Small intestine (tissue), 7 donors: ENCODE data around the gene MMD2. TPM values are rescaled to one million over a fixed set of nuclear protein-coding genes. Genes with fewer than 3 reads are reported as not detected.

Source experiments
- DNase-seq, 2 donors: peaks; one replicate each; pipeline versions ENCODE4 v3.0.0 to v3.0.0-alpha.2; 2013
- FAIRE-seq: peaks from 2 replicates; lab custom pipeline; 2012; peaks lifted over from hg19 to GRCh38; lab: Jason Lieb, UNC
- H3K27ac ChIP-seq, 3 donors: one replicate each; pipeline ENCODE4 v1.5.1; 2013; ENCODE audit warnings: low read length in 2 of 3, mild to moderate bottlenecking in 2 of 3, control low read depth in 1 of 3, inconsistent platforms in 1 of 3, low read depth in 1 of 3, moderate library complexity in 1 of 3
- H3K27me3 ChIP-seq, 3 donors: one replicate each; pipeline ENCODE4 v1.6.1; 2013; ENCODE audit warnings: low read length in 3 of 3, inconsistent platforms in 1 of 3; ENCODE audit not compliant: control insufficient read depth in 3 of 3, insufficient read depth in 3 of 3
- H3K36me3 ChIP-seq, 3 donors: one replicate each; pipeline ENCODE4 v1.6.1; 2013; ENCODE audit warnings: low read length in 3 of 3, inconsistent platforms in 1 of 3, low read depth in 1 of 3, mild to moderate bottlenecking in 1 of 3, moderate library complexity in 1 of 3; ENCODE audit not compliant: control insufficient read depth in 3 of 3, insufficient read depth in 2 of 3
- H3K4me1 ChIP-seq, 3 donors: one replicate each; pipeline ENCODE4 v1.6.1; 2013; ENCODE audit warnings: low read length in 2 of 3, inconsistent platforms in 1 of 3, low read depth in 1 of 3, mild to moderate bottlenecking in 1 of 3, moderate library complexity in 1 of 3; ENCODE audit not compliant: control insufficient read depth in 3 of 3, insufficient read depth in 2 of 3
- H3K4me3 ChIP-seq, 3 donors: one replicate each; pipeline ENCODE4 v1.5.1; 2013; ENCODE audit warnings: low read length in 3 of 3, control low read depth in 1 of 3, inconsistent platforms in 1 of 3, low read depth in 1 of 3, mild to moderate bottlenecking in 1 of 3, moderate library complexity in 1 of 3
- H3K9me3 ChIP-seq, 2 donors: one replicate each; pipeline ENCODE4 v1.6.1; 2013; ENCODE audit warnings: low read depth in 1 of 2, low read length in 1 of 2; ENCODE audit not compliant: control insufficient read depth in 2 of 2, insufficient read depth in 1 of 2
- WGBS, 3 donors: extraction: QIAGEN DNeasy Blood & Tissue Kit; methylation state at CpG; one replicate each; pipeline ENCODE4 v1.1.7; 2013; 5-methylcytosine and 5-hydroxymethylcytosine counted together
- polyA plus RNA-seq, 4 donors: library from polyadenylated mRNA; stranded (reverse) in 3 of 4; unstranded in 1 of 4; fragments of 200-250 nt in 3 of 4; fragments of 120-200 nt in 1 of 4; gene quantifications; one replicate each; pipeline versions ENCODE4 v1.2.1 to v1.2.3, GENCODE V29; 2013
- donor health status: healthy with polysubstance abuse.
- donor health status: control.
- donor health status: control.
- donor health status: Bipolar disorder and iron deficiency.
- donor health status: healthy.

Gene MMD2
- polyA plus RNA-seq, 4 donors = 0.12 TPM; not detected in 3

DNA sequence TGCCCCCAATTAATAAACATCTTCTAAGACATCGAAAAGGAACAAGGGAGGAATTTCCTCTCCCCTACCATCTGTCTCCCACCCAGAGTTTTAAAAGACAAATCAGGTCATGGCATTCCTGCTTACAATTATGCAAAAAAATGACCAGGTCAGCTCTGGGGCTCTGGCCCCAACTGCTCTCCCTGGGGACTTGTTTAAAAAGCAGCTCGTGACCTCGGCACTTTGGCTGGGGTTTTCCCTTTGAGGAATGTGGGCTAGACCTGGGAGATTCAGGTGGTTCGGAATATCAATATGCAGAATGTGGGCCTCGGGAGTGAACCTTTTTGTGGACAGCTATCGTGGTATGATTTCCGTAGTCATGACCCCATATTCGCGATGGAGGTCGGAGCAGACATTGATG is 74.8 kb downstream of the MMD2 start:
- 73 to 81% (median 81%) methylated on average over 10 of the region's 10 CpGs for WGBS, 3 donors
- H3K9me3 ChIP-seq = peaks cover 0 to 4% of the 10 kb centered on the region in 2 donors
- H3K27ac ChIP-seq = no peak overlapping the region
- DNase-seq (no peak), FAIRE-seq (no peak)
- peaks cover 8 to 22% (median 9%) of the 10 kb centered on the region in 3 donors for H3K27me3 ChIP-seq
- no peaks in the 10 kb centered on the region for H3K36me3 ChIP-seq
- peaks cover 0 to 6% (median 0%) of the 10 kb centered on the region in 3 donors for H3K4me1 ChIP-seq
- no peak overlapping the region for H3K4me3 ChIP-seq

DNA sequence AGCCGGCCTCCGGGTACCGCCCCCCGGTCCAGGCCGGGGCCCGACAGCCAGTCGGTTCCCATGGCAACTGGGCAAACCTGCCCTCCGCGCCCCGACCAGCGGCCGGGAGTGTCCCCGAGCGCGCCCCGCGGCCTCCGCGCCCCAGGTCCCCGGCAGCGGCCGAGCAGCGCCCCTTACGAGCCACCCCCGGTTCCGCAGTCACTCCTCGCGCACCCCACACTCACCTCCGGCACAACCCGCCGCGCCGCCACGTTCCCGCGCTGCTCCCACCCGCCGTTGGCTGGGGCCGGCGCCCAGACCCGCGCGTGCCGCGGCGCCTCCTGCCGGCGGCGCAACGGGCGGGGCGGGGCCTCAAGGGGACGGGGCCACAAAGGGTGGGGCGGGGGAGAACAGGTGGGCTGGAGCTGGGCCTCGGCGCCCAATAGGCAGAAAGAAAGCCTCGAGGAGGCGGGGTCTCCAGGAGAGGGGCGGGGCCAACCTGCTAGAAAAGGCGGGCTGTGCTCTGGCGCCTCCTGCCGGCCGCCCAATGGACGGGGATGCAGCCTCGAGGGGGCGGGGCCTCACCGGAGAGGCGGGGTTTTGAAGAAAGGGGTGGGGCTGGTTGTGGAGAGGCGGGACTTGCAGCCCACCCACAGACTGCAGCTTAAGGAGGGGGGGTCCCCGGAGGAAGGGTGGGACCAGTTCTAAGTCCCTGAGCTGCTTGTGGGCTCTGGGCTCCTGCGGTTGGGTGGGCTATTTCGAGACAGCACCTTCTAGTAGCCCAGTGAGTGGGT is 75.4 kb downstream of the MMD2 start, which contains the start of gene RADIL:
Gene RADIL (minus strand): TSS at position 345 of the 773 bp plus-strand sequence. CDS start 5,577 bp downstream, outside the sequence.
- H3K36me3 ChIP-seq = no peaks in the 10 kb centered on the region
- peaks cover 0 to 4% of the 10 kb centered on the region in 2 donors for H3K9me3 ChIP-seq
- WGBS, 3 donors = 3 to 10% (median 6%) methylated on average over 36 to 72 of the region's 72 CpGs
- FAIRE-seq = no peak
- peak; percentile 36 to 76 for DNase-seq
- peak within 1 kb of the TSS in 1 of 3 donors; percentile 78 for H3K27ac ChIP-seq
- peak within 1 kb of the TSS; percentile 19 to 34 (median 33) for H3K4me3 ChIP-seq
- peaks cover 8 to 22% (median 9%) of the 10 kb centered on the region in 3 donors for H3K27me3 ChIP-seq
- H3K4me1 ChIP-seq = peaks cover 0 to 6% (median 0%) of the 10 kb centered on the region in 3 donors

DNA sequence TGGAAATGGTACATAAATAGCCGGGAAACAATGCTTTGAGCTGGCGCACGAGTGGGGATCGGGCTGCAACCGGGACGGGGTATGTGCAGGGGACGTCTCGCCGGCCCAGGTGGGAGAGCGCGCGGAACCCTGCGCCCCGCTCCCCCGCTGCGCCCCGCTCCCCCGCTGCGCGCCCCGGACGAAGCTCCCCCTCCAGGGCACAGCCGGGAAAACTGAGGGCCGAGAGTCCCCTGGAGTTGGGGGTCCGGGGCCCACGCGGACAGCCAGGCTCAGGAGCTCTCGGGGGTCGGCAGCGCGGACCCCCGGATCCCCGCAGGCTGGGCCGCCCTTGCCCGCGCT is 76.0 kb downstream of the MMD2 start:
- peaks cover 0 to 6% (median 0%) of the 10 kb centered on the region in 3 donors for H3K4me1 ChIP-seq
- WGBS, 3 donors = 4 to 15% (median 7%) methylated on average over 23 to 36 of the region's 36 CpGs
- DNase-seq = no peak
- H3K4me3 ChIP-seq = peak overlapping the region; percentile 19 to 34 (median 33)
- no peak for FAIRE-seq
- H3K36me3 ChIP-seq = no peaks in the 10 kb centered on the region
- H3K9me3 ChIP-seq = peaks cover 0 to 4% of the 10 kb centered on the region in 2 donors
- no peak overlapping the region for H3K27ac ChIP-seq
- H3K27me3 ChIP-seq = peaks cover 8 to 22% (median 9%) of the 10 kb centered on the region in 3 donors

DNA sequence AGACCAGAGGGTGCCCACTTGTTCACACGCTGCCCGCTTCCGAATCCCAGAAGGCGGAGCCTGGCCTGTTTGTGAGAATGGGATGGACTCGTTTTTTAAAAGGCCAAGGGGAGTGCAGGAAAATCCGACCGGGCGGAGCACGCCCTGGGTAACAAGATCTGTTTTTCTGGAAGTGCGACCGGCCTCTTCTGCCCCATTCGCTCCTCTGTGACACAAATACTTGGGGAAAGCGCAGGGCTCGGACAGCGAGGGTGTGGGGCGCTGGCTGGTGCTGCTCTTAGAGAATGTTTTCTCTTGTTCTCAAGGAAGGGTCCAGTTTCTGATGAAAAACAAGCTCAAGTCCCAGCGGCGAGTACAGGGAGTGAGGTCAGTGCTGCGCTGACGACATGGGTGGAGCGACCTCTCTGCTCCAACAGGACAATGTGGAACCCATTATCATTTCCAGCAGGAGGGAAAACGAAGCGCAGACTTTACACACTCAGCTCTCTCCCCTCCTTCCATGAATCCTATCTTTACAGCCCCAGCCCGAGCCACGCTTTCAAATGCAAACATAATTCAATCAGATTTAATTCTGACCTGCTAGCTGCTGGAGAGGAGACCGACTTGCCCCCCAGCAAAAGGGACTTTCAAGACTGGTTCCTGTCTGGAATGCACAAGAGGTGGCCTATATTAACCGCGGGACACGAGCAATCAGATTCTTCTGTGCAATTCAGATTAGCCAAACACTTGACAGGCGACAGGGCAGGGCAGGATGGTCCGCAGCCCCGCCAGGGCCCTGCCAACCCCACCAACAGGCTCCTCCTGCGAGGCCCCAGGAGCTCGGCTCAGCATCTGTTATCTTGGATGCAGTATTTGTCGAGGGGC is 76.6 kb downstream of the MMD2 start:
- H3K36me3 ChIP-seq = no peaks in the 10 kb centered on the region
- peak overlapping the region in 2 of 3 donors; percentile 58 to 78 for H3K27ac ChIP-seq
- peak overlapping the region in 1 of 3 donors; percentile 19 for H3K4me3 ChIP-seq
- FAIRE-seq = no peak
- H3K9me3 ChIP-seq = peaks cover 0 to 4% of the 10 kb centered on the region in 2 donors
- DNase-seq = peak in 1 of 2 donors; percentile 36
- peaks cover 0 to 6% (median 0%) of the 10 kb centered on the region in 3 donors for H3K4me1 ChIP-seq
- WGBS, 3 donors = 6 to 14% (median 7%) methylated on average over 35 of the region's 35 CpGs
- H3K27me3 ChIP-seq = peaks cover 8 to 22% (median 9%) of the 10 kb centered on the region in 3 donors

DNA sequence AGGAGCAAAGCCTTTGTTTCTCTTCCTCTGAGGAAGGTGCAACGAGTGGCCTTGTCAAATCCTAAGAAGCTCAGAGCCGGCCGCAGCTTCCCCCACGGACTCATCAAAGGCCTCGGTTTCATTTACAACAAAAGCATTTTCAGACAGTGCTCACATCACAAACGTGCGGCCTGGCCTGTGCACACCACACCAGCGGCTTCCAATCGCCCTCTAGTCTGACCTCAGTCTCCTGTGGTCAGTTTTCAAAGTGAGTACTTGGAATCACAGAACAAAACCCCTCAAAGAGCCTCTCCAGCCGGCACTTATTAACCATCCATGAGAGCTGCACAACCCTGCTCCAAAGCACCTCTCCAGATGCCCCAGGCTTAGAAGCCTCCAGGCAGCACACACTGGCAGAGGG is 78.8 kb downstream of the MMD2 start:
- 70 to 77% (median 76%) methylated on average over 10 of the region's 10 CpGs for WGBS, 3 donors
- H3K4me1 ChIP-seq = peaks cover 0 to 6% (median 0%) of the 10 kb centered on the region in 3 donors
- FAIRE-seq = no peak
- DNase-seq = no peak
- H3K27me3 ChIP-seq = peaks cover 8 to 22% (median 9%) of the 10 kb centered on the region in 3 donors
- no peak overlapping the region for H3K27ac ChIP-seq
- H3K9me3 ChIP-seq = peaks cover 0 to 4% of the 10 kb centered on the region in 2 donors
- H3K36me3 ChIP-seq = peaks cover 0 to 2% (median 0%) of the 10 kb centered on the region in 3 donors
- no peak overlapping the region for H3K4me3 ChIP-seq

DNA sequence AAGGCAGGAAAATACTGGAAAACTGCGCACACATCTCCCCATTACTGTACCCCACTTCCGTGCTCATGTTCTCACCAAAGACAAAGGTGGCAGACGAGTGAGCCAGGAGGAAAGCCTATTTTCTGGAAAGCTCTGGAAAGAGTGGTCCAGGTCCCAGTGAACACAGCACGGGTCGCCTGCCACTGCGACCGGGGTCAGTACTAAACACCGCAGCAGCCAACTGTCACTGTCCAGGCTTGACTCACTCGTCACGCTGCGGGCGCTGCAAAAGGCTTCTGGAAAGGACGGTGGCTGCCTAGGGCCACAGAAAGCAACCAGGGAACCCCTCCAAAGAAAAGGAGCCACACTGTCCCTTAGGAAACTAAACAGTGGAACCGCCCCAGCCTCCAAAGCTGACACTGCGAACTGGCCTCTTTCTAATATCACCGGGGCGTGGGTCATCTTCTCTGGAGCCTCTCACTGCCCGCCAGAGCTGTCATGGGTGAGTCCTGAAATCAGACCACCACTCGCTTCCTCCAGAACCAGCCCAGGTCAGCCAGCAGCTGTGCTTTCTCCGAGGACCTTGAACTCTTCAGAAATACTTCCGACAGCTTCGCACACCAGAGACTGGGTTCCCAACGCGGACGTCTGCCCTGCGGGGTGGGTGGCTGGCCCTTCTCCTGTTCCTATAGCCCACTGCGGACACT is 79.4 kb downstream of the MMD2 start:
- FAIRE-seq (no peak), DNase-seq (no peak)
- Histone ChIP-seq H3K4me1 (peaks cover 0 to 6% (median 0%) of the 10 kb centered on the region in 3 donors), H3K9me3 (peaks cover 0 to 4% of the 10 kb centered on the region in 2 donors), H3K27ac (no peak overlapping the region), H3K27me3 (peaks cover 8 to 22% (median 9%) of the 10 kb centered on the region in 3 donors), H3K4me3 (no peak overlapping the region), H3K36me3 (peaks cover 0 to 2% (median 0%) of the 10 kb centered on the region in 3 donors)
- WGBS, 3 donors = 83 to 87% (median 87%) methylated on average over 27 of the region's 27 CpGs

DNA sequence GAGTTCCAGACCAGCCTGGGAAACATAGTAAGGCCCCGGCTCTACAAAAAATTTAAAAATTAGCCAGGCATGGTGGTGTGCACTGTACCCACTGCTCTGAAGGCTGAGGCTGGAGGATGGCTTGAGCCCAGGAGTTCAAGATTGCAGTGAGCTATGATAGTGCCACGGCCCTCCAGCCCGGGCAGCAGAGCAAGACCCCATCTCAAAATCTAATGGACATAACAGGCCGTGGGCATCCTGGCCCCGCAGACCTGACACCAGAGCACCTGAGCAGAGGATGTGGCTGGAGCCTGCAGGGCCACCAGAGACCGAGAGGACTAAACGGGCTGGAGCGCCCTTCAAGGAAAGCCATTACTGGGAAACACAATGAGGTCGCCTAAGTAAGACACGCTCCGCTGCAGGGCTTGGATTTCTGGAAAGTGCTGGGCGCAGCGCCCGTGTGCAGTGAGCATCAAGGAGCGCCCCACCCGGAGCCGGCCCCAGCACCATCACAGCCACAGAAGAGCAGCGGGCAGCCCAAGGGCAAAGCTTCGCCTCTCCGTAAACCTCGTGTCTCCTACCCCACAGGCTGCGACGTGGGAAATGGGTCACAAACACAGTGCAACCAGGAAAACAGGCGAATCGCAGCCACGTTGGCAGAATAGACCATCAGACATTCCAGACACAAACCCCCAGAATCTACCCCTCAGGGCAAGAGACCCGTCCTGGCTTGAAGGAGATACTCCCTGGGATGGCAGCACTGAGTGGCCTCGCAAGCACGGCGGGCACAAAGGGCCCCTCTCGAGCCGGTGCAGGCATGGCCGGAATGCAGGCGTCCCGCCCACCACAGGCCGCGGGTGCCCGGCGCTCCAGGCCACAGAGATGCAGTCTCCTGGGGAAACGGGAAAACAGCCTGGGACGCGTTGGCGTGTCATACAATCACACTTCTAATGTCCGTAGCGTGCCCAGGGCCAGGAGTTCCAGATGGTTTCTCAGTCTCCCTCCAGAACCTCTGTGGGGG is 80.4 kb downstream of the MMD2 start:
- DNase-seq (no peak), FAIRE-seq (no peak)
- Histone ChIP-seq H3K4me1 (peaks cover 0 to 6% (median 0%) of the 10 kb centered on the region in 3 donors), H3K36me3 (peaks cover 0 to 2% (median 0%) of the 10 kb centered on the region in 3 donors), H3K27ac (no peak overlapping the region), H3K9me3 (no peaks in the 10 kb centered on the region), H3K27me3 (peaks cover 5 to 15% (median 7%) of the 10 kb centered on the region in 3 donors), H3K4me3 (no peak overlapping the region)
- 84 to 88% (median 87%) methylated on average over 45 of the region's 45 CpGs for WGBS, 3 donors
